Measurements from ENCODE around the gene FHIT.

- no peak for TF ChIP-seq CTCF (IDR thresholded peaks at IDR 0.05; ENCODE audit: insufficient read depth, low read length, poor library complexity, severe bottlenecking)
- TF ChIP-seq EZH2phosphoT487 (conservative IDR thresholded peaks at IDR 0.05; ENCODE audit: low read length) = no peak
Measured at GRCh38 chr3:60430205-60430604, 821.0 kb downstream of the FHIT start.
